Effector memory CD4-positive, alpha-beta T cell (primary cell): Measurements from ENCODE around the gene WBP2.
A peak's percentile ranks its signal among the peaks of the same experiment; 100 is the strongest.

Experiments
- DNase-seq, 3 donors: peaks; one replicate each; pipeline ENCODE4 v3.0.0-alpha.2; 2020
- H3K27ac ChIP-seq: 2 replicates; pipeline ENCODE4 v1.7.0; 2013; ENCODE audit warnings: mild to moderate bottlenecking, low read length, moderate library complexity; ENCODE audit not compliant: insufficient read depth, poor library complexity, severe bottlenecking
- H3K27me3 ChIP-seq: replicated peaks from 2 replicates; pipeline ENCODE4 v1.7.0; 2013; ENCODE audit warnings: mild to moderate bottlenecking, low read length; ENCODE audit not compliant: insufficient read depth, control insufficient read depth, poor library complexity, severe bottlenecking
- H3K36me3 ChIP-seq: 2 replicates; pipeline ENCODE4 v1.7.0; 2013; ENCODE audit warnings: mild to moderate bottlenecking, low read length, moderate library complexity; ENCODE audit not compliant: control insufficient read depth, insufficient read depth
- H3K4me1 ChIP-seq: 2 replicates; pipeline ENCODE4 v1.7.0; 2013; ENCODE audit warnings: low read length, mild to moderate bottlenecking; ENCODE audit not compliant: control insufficient read depth, insufficient read depth, poor library complexity, severe bottlenecking
- H3K4me3 ChIP-seq: 2 replicates; pipeline ENCODE4 v1.7.0; 2013; ENCODE audit warnings: low read length, low read depth, mild to moderate bottlenecking; ENCODE audit not compliant: insufficient read depth, poor library complexity, severe bottlenecking
- H3K9me3 ChIP-seq: 2 replicates; pipeline ENCODE4 v1.7.0; 2013; ENCODE audit warnings: mild to moderate bottlenecking, low read length, moderate library complexity; ENCODE audit not compliant: control insufficient read depth

WBP2 gene

DNA sequence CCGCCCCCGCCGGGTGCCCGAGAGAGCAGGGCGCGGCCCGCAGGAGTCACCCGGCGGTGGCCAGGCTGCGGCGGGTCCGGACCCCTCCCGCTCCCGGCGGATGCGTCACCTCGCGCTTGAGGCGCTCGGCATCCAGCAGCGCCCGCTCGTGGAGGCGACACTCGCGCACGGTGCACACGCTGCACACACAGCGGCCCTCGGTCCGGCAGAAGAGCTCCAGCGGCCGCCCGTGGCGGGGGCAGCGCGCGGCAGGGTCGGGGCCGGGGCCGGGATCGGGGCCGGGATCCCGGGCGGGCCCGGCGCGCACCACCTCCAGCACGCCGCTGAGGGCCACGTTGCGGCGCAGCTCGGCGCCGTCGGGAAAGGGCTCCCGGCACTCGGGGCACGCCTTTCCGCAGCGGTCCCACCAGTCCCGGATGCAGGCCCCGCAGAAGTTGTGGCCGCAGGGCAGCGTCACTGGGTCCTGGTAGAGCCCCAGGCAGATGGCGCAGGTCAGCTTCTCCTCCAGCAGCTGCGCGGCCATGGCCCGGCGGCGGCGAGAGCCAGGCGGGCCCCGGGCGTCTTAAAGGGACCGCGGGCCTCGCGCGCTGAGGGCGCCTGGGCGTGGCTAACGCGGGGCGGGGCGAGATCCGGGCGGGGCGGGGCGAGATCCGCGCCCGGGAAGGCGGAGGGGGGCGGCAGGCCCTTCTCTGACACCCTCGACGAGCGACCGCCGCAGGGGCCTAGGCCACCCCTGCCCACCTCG, 41.5 kb upstream of the WBP2 start, which contains the start of gene TRIM65:
TRIM65 (minus strand) TSS at position 537 of the 745 bp plus-strand sequence; CDS start at position 523, 14 bp downstream.
- Histone ChIP-seq H3K27ac (peak within 1 kb of the TSS; percentile 61), H3K9me3 (no peaks in the 10 kb centered on the region), H3K4me3 (peak within 1 kb of the TSS; percentile 72), H3K27me3 (no peaks in the 10 kb centered on the region), H3K36me3 (peaks cover 44% of the 10 kb centered on the region), H3K4me1 (peaks cover 17% of the 10 kb centered on the region)
- DNase-seq, result peak; percentile 57 to 61 (median 60)

GRCh38 chr17:75895370-75896155, 40.4 kb upstream of the WBP2 start:
- no peak for DNase-seq
- peaks cover 17% of the 10 kb centered on the region for H3K4me1 ChIP-seq
- peak overlapping the region; percentile 72 for H3K4me3 ChIP-seq
- H3K27ac ChIP-seq, result peak overlapping the region; percentile 61
- H3K36me3 ChIP-seq, result peaks cover 43% of the 10 kb centered on the region
- H3K9me3 ChIP-seq, result no peaks in the 10 kb centered on the region
- no peaks in the 10 kb centered on the region for H3K27me3 ChIP-seq

DNA sequence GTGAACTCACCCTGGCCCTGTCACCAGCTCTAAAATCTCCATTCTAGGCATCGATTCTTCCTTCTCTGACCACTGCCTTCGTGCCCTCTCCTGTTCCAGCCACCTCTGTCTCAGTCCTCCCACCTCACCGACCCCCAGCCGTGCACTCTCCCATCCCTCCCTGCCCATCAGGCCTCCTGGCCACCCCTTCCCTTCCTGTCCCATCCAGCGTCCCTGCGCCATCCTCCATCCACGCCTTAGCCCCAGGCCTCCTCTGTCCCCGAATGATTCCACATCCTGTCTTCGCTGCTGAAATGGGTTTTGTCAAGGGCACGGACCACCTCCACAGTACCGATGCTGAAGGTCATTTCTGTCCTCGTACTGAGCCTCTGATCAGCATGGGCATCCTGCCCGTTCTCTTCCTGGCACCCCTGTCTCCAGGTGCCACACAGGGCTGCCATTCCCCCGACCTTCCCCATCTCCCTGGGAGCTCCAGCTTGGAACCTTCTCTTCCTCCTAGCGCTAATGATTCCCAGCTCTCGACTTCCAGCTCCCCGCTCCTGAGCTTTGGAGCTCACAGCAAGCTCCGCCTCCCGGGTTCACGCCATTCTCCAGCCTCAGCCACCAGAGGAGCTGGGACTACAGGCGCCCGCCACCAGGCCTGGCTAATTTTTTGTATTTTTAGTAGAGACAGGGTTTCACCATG, 39.1 kb upstream of the WBP2 start:
- H3K4me1 ChIP-seq, result peaks cover 17% of the 10 kb centered on the region
- H3K27me3 ChIP-seq, result no peaks in the 10 kb centered on the region
- H3K9me3 ChIP-seq, result no peaks in the 10 kb centered on the region
- peaks cover 34% of the 10 kb centered on the region for H3K36me3 ChIP-seq
- no peak overlapping the region for H3K27ac ChIP-seq
- DNase-seq, result no peak
- H3K4me3 ChIP-seq, result no peak overlapping the region

DNA sequence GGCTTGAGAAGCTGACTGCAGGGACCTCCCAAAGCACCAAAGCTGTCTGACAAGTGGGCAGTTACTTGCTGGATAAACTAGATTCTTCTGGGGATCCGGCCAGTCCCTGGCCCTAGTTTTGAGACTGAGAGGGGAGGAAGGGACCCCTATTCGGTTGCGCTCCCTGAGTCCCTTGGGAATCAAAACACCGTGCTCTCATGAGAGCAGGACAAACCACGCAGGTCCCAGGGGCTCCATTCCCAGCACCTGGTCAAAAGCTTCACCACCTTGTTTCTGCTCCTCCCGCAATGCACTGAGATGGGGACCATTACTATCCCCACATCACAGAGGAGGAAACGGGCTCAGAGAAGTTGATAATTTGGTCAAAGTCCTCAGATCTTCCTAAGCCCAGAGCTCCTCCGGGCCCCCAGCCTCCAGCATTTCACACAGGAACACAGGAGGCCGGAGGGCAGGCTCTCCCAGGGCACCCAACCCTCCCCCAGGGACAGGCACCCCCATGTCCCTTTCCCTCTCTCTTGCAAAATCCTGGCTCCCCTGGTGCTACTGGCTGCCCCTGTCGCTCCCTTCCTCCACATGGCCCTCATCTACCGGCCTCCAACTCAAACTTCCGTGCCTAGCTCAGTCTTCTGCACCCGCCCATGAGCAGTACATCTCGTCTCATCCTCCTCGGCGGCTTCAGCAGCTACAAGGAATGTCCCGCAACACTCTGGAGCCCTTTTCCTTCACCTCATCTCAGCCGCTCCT, 38.3 kb upstream of the WBP2 start:
- H3K9me3 ChIP-seq, result no peaks in the 10 kb centered on the region
- no peak for DNase-seq
- no peak overlapping the region for H3K27ac ChIP-seq
- H3K4me1 ChIP-seq, result peaks cover 17% of the 10 kb centered on the region
- H3K4me3 ChIP-seq, result no peak overlapping the region
- no peaks in the 10 kb centered on the region for H3K27me3 ChIP-seq
- peaks cover 27% of the 10 kb centered on the region for H3K36me3 ChIP-seq

GRCh38 chr17:75892556-75893224, 37.6 kb upstream of the WBP2 start:
- H3K4me3 ChIP-seq, result no peak overlapping the region
- no peak for DNase-seq
- no peaks in the 10 kb centered on the region for H3K27me3 ChIP-seq
- H3K36me3 ChIP-seq, result peaks cover 21% of the 10 kb centered on the region
- no peak overlapping the region for H3K27ac ChIP-seq
- peaks cover 17% of the 10 kb centered on the region for H3K4me1 ChIP-seq
- H3K9me3 ChIP-seq, result no peaks in the 10 kb centered on the region

DNA sequence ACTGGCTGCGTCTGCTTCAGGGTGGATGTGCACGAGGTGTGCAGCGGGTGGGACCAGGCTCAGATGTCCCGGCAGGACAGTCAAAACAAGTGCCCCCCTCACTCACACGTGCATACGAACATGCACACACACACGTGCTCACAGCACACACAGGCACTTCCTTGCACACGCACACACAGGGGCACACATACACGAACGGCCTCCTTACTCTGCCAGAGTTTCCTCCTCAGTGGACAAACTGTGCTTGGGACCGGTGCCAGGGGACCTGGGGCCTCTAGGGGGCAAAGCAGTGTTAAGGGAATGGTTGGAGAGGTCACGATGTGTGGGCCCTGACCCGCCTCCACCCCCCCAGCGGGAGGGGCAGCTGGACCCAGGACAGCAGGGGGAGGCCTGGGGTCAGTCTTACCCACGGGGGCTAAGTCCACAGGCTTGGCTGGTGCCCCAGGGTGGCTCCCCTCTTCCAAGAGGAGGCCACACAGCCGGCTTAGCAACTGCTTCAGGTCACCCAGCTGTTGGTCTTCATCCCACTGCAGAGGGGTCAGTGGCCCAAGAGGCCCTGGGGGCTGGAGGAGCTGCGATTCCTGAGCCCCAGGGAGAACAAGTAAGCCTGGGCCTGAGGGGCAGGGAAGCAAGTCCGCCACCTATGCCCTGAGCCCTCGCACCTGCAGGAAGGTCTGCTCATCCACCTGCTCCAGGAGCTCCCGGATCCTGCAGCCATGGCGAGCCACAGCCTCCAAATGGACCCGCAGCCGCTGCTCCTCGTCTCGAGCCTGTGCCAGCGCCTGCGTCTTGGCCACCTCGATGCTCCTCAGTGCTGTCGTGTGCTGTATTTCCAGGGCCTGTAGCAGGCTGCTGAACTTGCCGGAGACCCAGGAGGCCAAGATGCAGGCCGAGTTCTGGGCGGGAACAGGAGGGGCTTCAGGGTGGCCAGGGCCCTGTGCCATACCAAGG, 36.7 kb upstream of the WBP2 start:
- H3K4me1 ChIP-seq, result peaks cover 17% of the 10 kb centered on the region
- no peaks in the 10 kb centered on the region for H3K9me3 ChIP-seq
- DNase-seq, result no peak
- H3K36me3 ChIP-seq, result peaks cover 21% of the 10 kb centered on the region
- no peak overlapping the region for H3K4me3 ChIP-seq
- H3K27ac ChIP-seq, result no peak overlapping the region
- no peaks in the 10 kb centered on the region for H3K27me3 ChIP-seq

- Histone ChIP-seq H3K36me3 (peaks cover 21% of the 10 kb centered on the region), H3K27me3 (no peaks in the 10 kb centered on the region), H3K27ac (no peak overlapping the region), H3K4me3 (no peak overlapping the region), H3K4me1 (peaks cover 17% of the 10 kb centered on the region), H3K9me3 (no peaks in the 10 kb centered on the region)
- DNase-seq, result no peak
These were observed 36.0 kb upstream of the WBP2 start for GRCh38 chr17:75891022-75891604.

GRCh38 chr17:75889454-75889853, 34.3 kb upstream of the WBP2 start:
- Histone ChIP-seq H3K36me3 (peaks cover 21% of the 10 kb centered on the region), H3K27me3 (no peaks in the 10 kb centered on the region), H3K27ac (no peak overlapping the region), H3K9me3 (no peaks in the 10 kb centered on the region), H3K4me3 (no peak overlapping the region), H3K4me1 (peaks cover 4% of the 10 kb centered on the region)
- no peak for DNase-seq
